ENCODE results near the gene ATRAID. TPM values are rescaled to one million over a fixed set of nuclear protein-coding genes. Genes with fewer than 3 reads are reported as not detected.
A peak's percentile ranks its signal among the peaks of the same experiment; 100 is the strongest.

Gene ATRAID
- total and polyA plus RNA-seq, 4 donors = 93.3 to 198 (median 107) TPM

DNA sequence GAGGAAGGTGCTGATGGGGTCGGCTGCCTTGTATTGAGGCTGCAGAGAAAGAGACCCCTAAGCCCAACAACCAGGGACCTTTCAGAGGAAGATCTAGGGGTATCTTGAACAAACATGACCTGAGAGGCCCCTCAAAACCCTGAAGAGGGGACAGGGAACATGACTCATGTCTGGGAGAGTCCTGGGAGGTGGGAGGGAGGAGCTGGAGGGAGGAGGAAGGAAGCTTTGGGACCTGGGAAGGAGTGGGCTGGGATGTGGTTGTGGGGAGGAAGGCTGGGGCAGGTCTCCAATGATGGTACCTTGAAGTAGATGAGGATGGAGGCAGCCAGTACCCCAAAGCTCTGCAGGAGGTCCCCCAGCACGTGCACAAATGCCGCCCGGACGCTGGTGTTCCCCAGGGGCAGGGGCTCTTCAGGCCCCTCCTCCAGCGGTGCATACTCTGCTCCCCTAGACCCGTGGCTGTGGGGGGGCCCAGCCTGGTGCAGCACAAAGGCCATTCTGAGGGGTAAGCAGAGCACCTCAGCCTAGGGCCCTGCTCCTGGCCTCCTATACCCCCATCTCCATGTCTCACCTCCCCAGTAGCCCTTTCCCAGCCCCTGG is 45.1 kb downstream of the ATRAID start:
- 65% methylated on average over 7 of the region's 7 CpGs for WGBS (ENCODE audit: insufficient coverage)
- no peaks in the 10 kb centered on the region for H3K9me3 ChIP-seq (ENCODE audit: control insufficient read depth, insufficient read depth, low read length)
- H3K36me3 ChIP-seq (ENCODE audit: control insufficient read depth, insufficient read depth, low read length) = peaks cover 21% of the 10 kb centered on the region
- H3K4me1 ChIP-seq (ENCODE audit: control insufficient read depth, insufficient read depth, low read length) = peaks cover 5% of the 10 kb centered on the region
- no peak overlapping the region for H3K27ac ChIP-seq (ENCODE audit: low read depth, low read length)
- peaks cover 23% of the 10 kb centered on the region for H3K27me3 ChIP-seq (ENCODE audit: control insufficient read depth, insufficient read depth, low read length)
- no peak overlapping the region for H3K4me3 ChIP-seq (ENCODE audit: low read depth, low read length)
- DNase-seq (ENCODE audit: low read depth in 4 of 6, low spot score in 6 of 6) = no peak

- Histone ChIP-seq H3K4me3 (ENCODE audit: low read depth, low read length) (no peak overlapping the region), H3K27ac (ENCODE audit: low read depth, low read length) (no peak overlapping the region), H3K27me3 (ENCODE audit: control insufficient read depth, insufficient read depth, low read length) (peaks cover 31% of the 10 kb centered on the region), H3K36me3 (ENCODE audit: control insufficient read depth, insufficient read depth, low read length) (peaks cover 21% of the 10 kb centered on the region), H3K4me1 (ENCODE audit: control insufficient read depth, insufficient read depth, low read length) (peaks cover 12% of the 10 kb centered on the region), H3K9me3 (ENCODE audit: control insufficient read depth, insufficient read depth, low read length) (no peaks in the 10 kb centered on the region)
- DNase-seq (ENCODE audit: low read depth in 4 of 6, low spot score in 6 of 6) = no peak
- 85% methylated on average over 6 of the region's 8 CpGs for whole genome bisulfite sequencing (ENCODE audit: insufficient coverage)
Observed at GRCh38 chr2:27258051-27258450, 46.2 kb downstream of the ATRAID start.

GRCh38 chr2:27261241-27261925 is 49.5 kb downstream of the ATRAID start:
- H3K27ac ChIP-seq (ENCODE audit: low read depth, low read length) = no peak overlapping the region
- WGBS (ENCODE audit: insufficient coverage) = 49% methylated on average over 6 of the region's 11 CpGs
- peaks cover 15% of the 10 kb centered on the region for H3K36me3 ChIP-seq (ENCODE audit: control insufficient read depth, insufficient read depth, low read length)
- no peak overlapping the region for H3K4me3 ChIP-seq (ENCODE audit: low read depth, low read length)
- H3K27me3 ChIP-seq (ENCODE audit: control insufficient read depth, insufficient read depth, low read length) = peaks cover 60% of the 10 kb centered on the region
- peak in 1 of 6 donors; percentile 51 for DNase-seq (ENCODE audit: low read depth in 4 of 6, low spot score in 6 of 6)
- H3K4me1 ChIP-seq (ENCODE audit: control insufficient read depth, insufficient read depth, low read length) = peaks cover 34% of the 10 kb centered on the region
- no peaks in the 10 kb centered on the region for H3K9me3 ChIP-seq (ENCODE audit: control insufficient read depth, insufficient read depth, low read length)

- Histone ChIP-seq H3K27me3 (ENCODE audit: control insufficient read depth, insufficient read depth, low read length) (peaks cover 60% of the 10 kb centered on the region), H3K4me1 (ENCODE audit: control insufficient read depth, insufficient read depth, low read length) (peaks cover 34% of the 10 kb centered on the region), H3K36me3 (ENCODE audit: control insufficient read depth, insufficient read depth, low read length) (peaks cover 13% of the 10 kb centered on the region), H3K4me3 (ENCODE audit: low read depth, low read length) (no peak overlapping the region), H3K9me3 (ENCODE audit: control insufficient read depth, insufficient read depth, low read length) (no peaks in the 10 kb centered on the region), H3K27ac (ENCODE audit: low read depth, low read length) (no peak overlapping the region)
- WGBS (ENCODE audit: insufficient coverage) = under 1% methylated on average over 40 of the region's 40 CpGs
- no peak for DNase-seq (ENCODE audit: low read depth in 4 of 6, low spot score in 6 of 6)
Observed at GRCh38 chr2:27261926-27262298, 50.1 kb downstream of the ATRAID start.

DNA sequence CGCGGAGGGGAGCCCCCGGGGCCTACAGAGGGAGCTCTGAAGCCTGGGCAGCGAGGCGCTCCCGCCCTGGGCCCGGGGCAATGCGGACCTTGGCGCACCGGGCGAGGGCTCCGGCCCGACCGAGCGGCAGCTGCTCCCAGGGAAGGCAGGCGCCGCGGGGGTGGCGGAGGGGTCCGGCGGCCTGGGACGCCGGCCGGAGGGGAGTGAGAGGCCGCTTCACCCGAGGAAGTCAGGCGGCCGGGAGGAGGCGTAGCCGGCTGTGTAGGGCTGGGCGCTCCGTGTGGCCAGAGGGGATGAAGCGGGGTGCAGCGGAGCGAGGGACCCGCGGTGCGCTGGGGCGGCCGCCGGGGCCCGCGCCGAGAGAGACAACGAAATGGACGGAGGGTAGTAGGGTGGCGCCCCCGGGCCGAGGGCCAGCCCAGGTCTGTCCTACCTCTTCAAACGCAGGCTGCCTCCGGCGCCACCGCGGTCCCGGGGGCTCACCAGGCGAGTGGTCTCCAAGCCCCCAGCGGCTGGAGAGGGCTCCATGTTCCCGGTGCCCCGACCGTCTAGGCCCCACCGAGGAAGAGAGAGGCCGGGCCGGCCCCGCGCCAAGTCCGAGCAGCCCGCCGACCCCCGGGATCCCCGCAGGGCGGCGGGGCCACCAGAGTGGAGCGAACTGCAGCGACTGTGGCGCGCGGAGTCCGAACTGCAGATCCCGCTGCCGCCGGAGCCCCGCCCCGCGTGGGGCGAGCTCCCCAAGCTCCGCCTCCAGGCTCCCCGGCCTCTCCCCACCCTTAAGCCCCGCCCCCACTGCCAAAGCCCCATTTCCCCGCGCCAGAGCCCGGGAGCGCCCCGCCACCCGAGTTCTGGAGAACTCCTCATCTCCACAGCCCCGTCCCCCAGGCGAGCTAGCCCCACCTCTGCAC is 50.8 kb downstream of the ATRAID start, which contains the start of gene SLC30A3:
TSS of gene SLC30A3 (minus strand) at position 669 of the 908 bp plus-strand sequence. CDS start at position 528, 141 bp downstream.
- H3K4me3 ChIP-seq (ENCODE audit: low read depth, low read length) = peak within 1 kb of the TSS; percentile 36
- H3K36me3 ChIP-seq (ENCODE audit: control insufficient read depth, insufficient read depth, low read length) = peaks cover 8% of the 10 kb centered on the region
- peaks cover 64% of the 10 kb centered on the region for H3K27me3 ChIP-seq (ENCODE audit: control insufficient read depth, insufficient read depth, low read length)
- peaks cover 34% of the 10 kb centered on the region for H3K4me1 ChIP-seq (ENCODE audit: control insufficient read depth, insufficient read depth, low read length)
- no peaks in the 10 kb centered on the region for H3K9me3 ChIP-seq (ENCODE audit: control insufficient read depth, insufficient read depth, low read length)
- DNase-seq (ENCODE audit: low read depth in 4 of 6, low spot score in 6 of 6) = peak in 4 of 6 donors; percentile 27 to 92 (median 60)
- under 1% methylated on average over 96 of the region's 96 CpGs for WGBS (ENCODE audit: insufficient coverage)
- no peak within 1 kb of the TSS for H3K27ac ChIP-seq (ENCODE audit: low read depth, low read length)

GRCh38 chr2:27263287-27264252 is 51.7 kb downstream of the ATRAID start:
- Histone ChIP-seq H3K36me3 (ENCODE audit: control insufficient read depth, insufficient read depth, low read length) (peaks cover 3% of the 10 kb centered on the region), H3K4me1 (ENCODE audit: control insufficient read depth, insufficient read depth, low read length) (peaks cover 34% of the 10 kb centered on the region), H3K9me3 (ENCODE audit: control insufficient read depth, insufficient read depth, low read length) (no peaks in the 10 kb centered on the region), H3K27me3 (ENCODE audit: control insufficient read depth, insufficient read depth, low read length) (peaks cover 64% of the 10 kb centered on the region), H3K27ac (ENCODE audit: low read depth, low read length) (no peak overlapping the region), H3K4me3 (ENCODE audit: low read depth, low read length) (peak overlapping the region; percentile 36)
- under 1% methylated on average over 42 of the region's 46 CpGs for WGBS (ENCODE audit: insufficient coverage)
- DNase-seq (ENCODE audit: low read depth in 4 of 6, low spot score in 6 of 6) = peak in 2 of 6 donors; percentile 27 to 45

GRCh38 chr2:27264253-27264752 is 52.5 kb downstream of the ATRAID start:
- WGBS (ENCODE audit: insufficient coverage) = under 1% methylated on average over 27 of the region's 38 CpGs
- Histone ChIP-seq H3K27ac (ENCODE audit: low read depth, low read length) (no peak overlapping the region), H3K36me3 (ENCODE audit: control insufficient read depth, insufficient read depth, low read length) (no peaks in the 10 kb centered on the region), H3K9me3 (ENCODE audit: control insufficient read depth, insufficient read depth, low read length) (no peaks in the 10 kb centered on the region), H3K4me1 (ENCODE audit: control insufficient read depth, insufficient read depth, low read length) (peaks cover 34% of the 10 kb centered on the region), H3K4me3 (ENCODE audit: low read depth, low read length) (no peak overlapping the region), H3K27me3 (ENCODE audit: control insufficient read depth, insufficient read depth, low read length) (peaks cover 64% of the 10 kb centered on the region)
- no peak for DNase-seq (ENCODE audit: low read depth in 4 of 6, low spot score in 6 of 6)

- H3K9me3 ChIP-seq (ENCODE audit: control insufficient read depth, insufficient read depth, low read length) = no peaks in the 10 kb centered on the region
- H3K27ac ChIP-seq (ENCODE audit: low read depth, low read length) = no peak overlapping the region
- 2% methylated on average over 55 of the region's 56 CpGs for WGBS (ENCODE audit: insufficient coverage)
- no peaks in the 10 kb centered on the region for H3K36me3 ChIP-seq (ENCODE audit: control insufficient read depth, insufficient read depth, low read length)
- H3K27me3 ChIP-seq (ENCODE audit: control insufficient read depth, insufficient read depth, low read length) = peaks cover 61% of the 10 kb centered on the region
- peaks cover 33% of the 10 kb centered on the region for H3K4me1 ChIP-seq (ENCODE audit: control insufficient read depth, insufficient read depth, low read length)
- peak in 4 of 6 donors; percentile 29 to 88 (median 62) for DNase-seq (ENCODE audit: low read depth in 4 of 6, low spot score in 6 of 6)
- H3K4me3 ChIP-seq (ENCODE audit: low read depth, low read length) = peak overlapping the region; percentile 29
Observed at GRCh38 chr2:27264753-27265535, 53.1 kb downstream of the ATRAID start.
